NCI-H446 (cell line): Measurements from ENCODE around the gene EPB41L1.

ENCODE experiments used
- DNase-seq, 2 experiments: peaks; one replicate each; lab custom pipeline; 2025; lab: John Stamatoyannopoulos, UW

EPB41L1 gene

DNA sequence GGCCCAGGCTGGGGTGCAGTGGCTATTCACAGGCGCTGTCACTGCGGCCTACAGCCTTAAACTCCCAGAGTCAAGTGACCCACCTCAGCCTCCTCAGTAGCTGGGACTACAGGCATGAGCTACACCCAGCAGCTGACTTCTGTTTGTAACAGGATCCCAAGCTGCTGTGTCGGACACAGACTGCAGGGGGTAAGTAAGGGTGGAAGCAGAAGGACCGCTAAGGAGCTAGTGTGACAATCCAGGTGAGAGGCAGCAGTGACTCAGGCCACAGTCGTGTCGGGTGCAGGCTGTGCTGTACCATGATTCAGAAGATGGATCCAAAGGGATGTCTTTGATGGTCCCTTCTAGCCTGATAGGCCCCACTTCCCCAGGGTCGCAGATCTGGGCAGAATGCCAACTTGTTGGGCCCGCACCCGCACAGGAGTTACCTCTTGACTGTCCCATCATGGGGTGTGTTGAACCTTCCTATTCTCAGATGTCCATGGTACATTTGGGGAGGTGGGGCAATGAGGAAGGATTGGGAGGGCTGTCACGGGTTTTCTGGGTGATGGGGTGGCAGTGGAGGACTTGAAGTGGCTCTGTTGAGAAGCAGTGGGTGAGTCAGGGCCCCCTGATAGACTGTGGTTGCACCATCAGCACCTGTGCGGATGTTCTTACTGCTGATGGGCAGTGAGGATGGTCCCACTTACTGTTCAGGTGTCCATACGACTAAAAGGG is 107.0 kb downstream of the EPB41L1 start:
- DNase-seq = no peak

DNA sequence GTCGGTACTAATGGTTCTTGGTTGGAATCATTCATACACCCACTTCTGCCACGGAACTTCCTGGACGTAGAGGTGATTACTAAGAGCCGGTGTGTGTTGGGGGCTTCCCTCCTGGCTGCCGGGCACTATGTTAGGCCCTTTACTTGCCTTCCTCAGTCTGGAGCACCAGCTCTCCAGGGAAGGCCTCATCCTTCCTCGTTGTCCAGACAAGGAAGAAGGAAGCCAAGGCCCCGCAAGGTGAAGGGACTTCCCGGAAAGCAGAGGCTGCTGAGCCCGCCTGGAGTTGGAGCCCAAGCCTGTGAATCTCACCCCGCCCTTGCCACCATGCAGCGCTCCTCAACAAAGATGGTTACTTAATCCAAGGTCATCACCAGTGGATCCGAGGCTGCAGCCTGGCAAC is 107.9 kb downstream of the EPB41L1 start:
- DNase-seq = no peak

DNA sequence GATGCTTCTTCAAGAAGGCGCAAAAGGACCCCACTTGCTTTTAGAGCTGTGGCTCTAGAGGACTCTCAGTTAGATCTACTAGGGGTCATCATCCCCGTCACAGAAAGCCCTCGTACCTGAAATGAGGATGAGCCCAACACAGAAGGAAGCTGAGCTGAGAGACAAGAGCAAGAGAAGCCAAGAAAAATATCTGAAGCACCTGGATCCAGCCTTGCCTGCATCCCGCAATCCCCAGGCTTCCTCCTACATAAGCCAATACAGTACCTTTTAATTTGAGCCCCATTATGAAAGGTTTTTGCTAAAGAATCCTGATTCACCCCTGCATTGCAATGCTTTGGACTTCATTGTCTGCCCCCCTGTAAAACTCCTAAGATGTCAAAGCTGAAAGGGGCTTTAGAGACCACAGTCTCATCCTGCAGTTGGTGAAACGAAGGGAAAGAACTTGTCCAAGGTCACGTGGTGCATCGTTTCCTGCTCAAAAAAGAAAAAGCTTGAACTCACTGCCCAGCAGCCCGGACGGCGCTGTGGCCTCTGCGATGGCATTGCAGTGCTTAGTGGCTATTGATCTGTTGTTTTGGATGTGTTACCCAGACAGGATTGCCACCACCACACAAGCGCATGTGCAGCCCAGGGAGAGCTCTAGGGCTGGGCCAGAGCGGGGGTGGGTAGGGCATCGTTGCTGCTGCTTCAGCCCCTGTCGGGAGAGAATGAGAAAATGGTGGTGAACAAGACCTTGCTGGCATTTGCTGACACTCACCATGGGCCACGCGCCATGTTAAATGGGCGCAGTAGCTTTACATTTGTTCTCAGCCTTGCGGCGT is 110.1 kb downstream of the EPB41L1 start:
- no peak for DNase-seq

DNA sequence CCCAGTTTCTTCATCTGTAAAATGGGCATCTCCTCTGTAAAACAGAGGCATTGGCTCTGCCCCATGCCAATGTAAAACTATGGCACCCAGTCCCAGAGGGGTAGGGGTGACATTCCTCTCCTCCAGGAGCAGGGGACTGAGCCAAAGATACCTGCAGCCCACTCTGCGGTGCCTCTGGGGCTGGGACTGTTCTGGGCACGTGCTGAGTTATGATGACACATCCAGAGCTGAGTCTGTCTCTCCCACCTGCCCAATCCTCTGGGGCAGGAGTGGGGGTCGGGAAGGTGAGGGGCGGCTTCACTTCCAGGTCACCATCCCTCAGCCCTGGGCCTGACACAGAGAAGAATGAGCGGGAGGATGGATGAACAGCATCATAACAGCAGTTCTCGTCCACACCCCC is 111.6 kb downstream of the EPB41L1 start:
- no peak for DNase-seq

DNA sequence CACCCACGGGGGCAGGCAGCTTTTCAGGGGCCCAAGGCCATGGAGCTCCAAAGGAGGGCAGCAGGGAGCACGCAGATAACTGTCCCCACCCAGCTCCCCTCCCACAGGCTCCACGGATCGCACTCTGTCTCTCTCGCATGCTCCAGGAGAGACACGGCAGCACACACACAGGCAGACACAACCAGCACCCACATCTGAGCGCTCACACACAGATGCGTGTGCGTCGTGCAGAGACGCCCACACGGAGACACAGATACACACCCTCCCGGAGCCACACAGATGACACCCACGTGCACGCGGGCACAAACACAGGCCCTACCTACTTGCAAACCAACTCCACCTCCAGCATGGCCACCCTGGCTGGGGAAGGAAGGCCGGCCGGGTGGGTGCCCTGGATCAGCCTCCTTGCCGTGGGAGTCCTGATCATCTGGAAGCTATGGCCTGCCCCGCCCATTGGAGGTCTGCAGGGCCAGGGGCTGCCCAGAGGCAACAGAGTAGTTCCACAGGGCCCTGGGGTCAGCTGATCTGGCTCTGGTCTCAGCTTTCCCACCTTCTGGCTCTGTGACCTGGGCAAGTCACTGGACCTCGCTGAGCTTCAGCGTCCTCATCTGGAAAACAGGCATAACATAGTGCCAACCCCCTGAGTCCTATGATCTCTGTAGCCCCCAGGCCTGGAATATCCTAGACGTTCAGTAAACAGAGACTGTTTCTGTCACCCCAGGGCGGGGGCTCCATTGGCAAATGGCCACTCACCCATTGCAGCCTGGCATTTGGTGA is 113.3 kb downstream of the EPB41L1 start:
- DNase-seq = no peak

DNA sequence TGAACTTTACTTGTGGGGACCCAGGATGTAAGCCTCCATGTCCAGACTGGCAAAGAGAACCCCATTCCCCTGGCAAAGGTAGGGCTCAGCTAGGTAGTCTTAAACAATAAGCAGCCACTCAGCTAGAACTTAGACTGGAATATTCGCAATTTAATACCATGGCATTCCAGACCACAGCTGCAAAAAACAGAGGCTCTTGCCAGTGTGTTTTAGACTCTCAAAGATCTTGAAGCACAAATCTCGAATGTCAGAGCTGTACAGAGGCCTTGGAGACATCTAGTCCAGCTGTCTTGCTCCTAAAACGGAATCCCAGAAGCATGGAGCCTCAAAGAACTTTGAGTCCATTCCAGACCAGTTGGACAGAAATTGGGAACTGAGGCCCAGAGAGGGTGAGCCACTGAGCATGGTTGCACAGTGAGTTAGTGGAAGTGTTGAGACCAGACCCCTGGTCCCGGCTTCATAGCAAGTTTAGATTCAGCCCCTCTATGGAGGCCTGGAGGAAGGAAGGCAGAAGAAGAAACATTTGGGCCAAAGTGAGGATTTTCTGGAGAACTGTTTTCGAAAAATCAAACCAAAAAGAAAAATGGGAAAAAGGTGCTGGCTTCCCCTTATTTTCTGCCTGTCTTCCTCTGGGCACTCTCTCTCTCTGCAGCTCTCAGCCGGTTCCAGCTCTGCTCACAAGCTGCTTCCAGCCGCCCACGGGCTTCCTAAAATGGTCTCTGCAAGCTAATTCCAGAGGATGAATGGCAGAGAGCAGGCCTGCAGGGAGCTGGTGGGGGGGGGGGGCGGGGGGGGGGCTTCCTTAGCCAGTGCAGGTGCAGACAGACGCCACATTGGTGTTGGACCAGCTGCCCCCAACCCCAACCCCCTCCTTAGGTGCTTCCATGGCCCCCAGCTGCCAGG is 114.2 kb downstream of the EPB41L1 start:
- DNase-seq = no peak

DNA sequence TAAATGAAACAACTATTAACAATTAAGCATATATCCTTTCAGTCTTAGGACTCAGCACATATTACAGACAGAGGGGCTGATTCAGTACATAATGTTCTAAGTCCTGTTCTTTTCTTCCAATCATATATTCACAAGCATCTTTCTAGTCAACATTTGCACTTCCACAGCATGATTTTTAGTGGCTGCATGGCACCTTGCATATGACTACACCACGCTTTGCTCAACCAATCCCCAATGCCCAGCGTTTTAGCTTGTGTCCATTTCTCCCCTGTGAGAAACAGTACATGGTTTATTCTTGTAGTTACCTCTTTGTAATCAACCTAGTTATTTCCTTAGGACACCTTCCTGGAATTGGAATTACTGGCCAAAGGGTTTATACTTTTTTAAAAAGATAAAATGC is 115.0 kb downstream of the EPB41L1 start:
- DNase-seq = no peak

DNA sequence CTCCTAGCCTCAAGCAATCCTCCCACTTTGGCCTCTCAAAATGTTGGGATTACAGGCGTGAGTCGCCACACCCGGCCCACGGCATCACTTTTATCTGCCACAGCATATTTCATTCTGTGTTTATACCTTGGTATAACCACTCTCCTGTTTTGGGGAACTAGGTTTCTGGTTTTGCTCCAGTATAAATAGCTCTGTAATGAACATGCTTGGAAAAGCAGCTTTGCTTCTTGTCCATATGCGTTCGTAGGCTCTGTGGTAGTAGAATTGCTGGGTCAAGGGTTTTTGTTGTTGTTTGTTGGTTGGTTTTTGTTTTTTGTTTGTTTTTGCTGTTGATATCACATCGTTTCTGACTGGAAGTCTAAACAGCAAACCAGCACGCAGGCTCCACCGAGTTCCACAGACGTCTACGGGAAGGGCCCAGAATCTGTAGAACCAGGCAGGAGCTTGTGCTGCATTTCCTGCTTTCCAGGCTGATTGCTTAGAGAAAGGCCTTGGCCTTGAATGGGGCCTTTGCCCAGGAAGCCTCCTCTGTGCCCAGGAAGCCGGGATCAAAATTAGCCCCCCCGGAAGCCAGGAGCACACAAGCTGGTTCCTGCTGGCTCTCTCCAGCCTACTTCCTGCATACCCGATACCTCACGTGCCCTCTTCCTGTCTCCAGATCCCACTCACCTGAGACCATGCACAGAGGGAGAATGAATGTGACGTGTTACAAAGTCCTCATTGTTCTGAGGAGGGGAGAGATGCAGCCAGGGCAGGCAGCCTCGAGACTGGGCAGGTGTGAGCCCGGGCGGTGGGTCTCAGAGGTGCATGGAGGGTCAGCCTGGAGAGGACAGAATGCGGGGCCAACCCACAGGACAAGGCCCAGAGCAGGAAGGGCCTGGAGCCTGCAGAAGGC is 116.5 kb downstream of the EPB41L1 start:
- no peak for DNase-seq

DNA sequence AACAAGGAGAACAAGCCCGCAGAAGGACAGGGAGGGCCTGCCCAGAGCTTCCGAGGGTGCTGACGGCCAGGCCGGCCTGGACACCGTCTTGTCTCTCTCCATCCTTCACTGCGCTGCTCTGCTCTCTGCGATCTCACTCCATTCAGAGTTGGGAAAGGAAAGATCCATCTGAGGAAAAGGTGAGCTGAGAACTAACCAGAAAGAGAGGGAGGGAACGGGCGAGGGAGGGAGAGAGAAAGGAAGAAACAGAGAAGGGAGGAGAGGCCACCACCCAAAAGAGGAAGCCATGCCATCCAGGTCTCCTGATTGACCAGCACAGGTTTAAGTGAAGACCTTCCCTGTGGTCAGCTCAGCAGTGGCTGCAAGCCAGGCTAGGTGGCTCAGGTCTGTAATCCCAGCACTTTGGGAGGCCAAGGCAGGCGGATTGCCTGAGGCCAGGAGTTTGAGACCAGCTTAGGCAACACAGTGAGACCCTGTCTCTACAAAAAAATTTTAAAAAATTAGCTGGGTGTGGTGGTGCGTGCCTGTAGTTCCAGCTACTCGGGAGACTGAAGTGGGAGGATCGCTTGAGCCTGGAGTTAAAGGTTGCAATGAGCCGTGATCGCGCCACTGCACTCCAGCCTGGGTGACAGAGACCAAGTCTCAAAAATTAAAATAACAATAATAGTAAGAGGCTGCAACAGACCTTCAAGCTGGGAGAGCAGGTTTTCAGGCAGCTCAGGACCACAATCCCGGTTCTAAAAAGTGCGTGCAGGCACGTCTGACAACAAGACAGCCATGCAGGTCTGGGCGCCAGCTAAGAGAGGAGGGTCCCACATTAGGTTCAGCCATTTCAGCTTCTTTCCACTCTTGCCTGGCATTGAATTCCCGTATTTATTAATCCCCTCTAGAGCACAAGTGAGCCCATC is 117.4 kb downstream of the EPB41L1 start:
- no peak for DNase-seq

DNA sequence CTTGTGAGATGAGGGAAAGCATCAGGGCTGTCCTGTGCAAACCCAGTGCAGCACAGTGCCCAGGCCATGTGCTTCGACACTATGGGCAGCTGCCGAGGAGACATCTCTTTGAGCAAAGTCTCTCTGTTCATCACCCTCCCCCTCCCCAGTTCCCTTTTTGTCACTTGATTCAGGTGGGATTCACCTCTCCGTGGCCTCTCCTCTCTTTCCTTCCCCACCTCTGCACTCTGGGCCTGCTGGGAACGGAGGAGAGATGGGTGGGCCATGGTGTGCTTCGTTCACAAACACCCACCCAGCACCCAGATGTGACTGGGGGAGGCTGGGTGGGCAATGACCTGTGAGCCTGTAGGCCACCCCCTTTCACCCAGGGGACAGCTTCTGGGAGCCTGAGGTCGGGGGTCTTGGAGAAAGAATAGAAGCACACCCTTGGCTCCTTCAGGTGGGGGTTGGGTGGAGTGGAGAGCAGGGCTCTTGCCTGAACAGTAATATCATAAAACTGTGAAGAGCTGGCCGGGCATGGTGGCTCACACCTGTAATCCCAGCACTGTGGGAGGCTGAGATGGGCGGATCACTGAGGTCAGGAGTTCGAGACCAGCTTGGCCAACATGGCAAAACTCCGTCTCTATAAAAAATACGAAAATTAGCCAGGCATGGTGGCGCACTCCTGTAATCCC is 118.1 kb downstream of the EPB41L1 start:
- DNase-seq = no peak

DNA sequence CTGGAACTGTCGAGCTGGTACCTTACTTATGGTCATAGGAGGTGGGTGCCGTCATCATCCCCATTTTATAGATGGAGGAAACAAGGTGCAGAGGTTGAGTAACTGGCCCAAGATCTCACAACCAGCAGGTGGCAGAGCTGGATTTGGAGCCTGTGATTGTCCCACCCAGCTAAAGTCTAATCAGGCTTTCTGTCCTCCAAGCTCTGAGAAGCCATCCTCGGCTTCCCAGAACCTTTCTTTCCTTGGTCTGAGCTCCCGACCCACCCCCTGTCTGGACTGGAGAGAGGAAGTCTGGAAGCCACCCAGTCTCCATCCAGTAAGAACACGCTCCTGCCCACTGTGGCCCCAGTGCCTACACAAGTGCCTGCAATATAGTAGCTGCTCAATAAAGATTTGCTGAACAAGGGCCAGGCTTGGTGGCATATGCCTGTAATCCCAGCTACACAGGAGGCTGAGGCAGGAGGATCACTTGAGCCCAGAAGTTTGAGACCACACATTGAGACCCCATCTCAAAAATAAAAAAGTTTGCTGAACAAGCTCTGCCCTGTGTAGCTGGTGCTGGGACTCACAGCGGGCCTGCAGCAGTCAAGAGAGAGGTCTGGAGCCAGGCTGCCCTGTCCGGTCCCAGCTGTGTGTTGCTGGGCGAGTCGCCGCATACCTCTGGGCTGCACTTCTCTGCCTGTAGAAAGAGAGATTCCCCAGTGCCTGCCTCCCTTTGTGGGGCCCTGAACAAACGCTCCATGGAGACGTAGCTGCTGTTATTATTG is 119.1 kb downstream of the EPB41L1 start:
- no peak for DNase-seq

DNA sequence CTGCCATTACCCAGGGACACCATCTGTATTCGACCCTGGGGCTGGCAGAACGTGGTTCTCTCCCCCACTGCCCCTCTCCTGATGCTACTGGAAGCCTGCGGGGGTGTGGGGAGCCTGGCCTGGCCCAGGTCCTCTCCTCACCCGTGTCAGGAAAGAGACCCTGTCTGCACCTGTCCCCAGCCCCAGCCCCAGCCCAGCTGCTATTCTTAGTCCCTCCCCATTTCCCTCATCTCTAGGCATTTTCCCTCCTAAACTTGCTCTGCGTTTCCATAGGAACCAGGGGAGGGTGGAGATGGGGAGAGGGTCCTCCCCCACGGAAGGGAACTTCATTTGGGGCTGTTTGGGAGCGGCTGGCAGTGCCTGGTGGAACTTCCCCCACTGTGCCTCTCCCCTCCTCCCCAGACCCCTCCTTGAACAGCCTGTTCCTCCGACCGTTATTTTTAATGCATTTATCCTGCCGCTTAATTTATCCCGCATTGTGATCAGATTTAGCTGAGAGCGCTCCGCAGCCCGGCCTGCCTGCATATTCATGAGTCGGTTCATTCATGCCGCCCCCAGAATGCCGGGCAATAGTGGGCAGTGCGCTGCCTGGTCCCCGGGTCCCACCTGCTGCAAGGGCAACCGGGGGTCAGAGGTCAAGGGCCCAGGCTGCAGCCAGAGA is 119.8 kb downstream of the EPB41L1 start:
- no peak for DNase-seq

DNA sequence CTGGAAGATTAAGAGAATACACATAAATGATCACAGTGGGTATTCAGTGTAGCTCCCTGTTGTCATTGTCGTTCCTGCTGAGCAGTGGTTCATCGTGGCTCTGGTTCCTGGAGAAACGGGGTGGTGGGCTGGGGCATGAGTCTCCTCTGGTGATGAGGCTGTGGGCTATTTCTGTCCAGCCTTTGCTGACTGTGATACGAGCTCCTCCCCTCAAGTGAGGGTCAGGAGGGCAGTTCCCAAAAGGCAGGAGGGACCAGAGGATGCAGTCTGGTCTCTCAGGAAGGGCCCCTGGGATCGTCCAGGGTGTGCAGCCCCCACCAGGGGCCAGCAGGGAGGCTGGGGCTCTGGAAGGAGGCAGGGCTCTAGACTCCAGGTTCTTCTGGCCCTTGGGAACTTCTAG is 120.5 kb downstream of the EPB41L1 start:
- DNase-seq = no peak

DNA sequence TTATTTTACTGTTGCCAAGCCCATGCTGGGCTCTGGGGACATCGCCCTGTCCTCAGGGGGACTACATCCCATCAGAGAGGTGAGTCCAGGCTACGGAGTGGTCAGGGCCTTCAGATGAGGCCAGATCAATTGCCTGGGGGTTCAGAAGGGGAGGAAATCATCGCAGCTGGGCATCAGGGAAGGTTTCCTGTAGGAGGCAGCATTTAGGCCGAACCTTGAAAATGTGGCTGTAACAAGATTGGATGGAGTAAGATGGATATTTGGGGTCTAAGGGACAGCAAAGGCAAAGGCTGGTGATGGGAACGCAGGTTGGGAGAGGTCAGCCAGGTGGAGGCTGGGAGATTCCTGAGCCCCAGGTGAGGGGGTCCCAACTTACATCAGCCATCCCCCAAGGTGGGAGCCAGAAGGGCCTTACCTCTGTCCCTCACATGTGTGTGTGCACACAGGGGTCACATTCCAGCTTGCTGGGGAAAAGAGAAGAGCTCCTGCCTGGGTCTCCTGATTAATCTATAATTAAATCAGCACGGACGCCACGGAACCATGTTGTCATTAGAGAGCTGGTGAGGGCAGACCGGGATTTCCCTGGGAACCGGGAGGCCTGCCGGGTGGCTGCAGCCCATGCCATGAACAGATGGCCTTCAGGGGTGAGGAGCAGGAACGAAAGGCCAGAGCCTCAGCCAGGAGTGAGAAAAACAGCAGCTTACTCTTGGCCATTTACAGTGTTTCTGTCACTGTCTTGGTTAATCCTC is 121.1 kb downstream of the EPB41L1 start:
- no peak for DNase-seq

DNA sequence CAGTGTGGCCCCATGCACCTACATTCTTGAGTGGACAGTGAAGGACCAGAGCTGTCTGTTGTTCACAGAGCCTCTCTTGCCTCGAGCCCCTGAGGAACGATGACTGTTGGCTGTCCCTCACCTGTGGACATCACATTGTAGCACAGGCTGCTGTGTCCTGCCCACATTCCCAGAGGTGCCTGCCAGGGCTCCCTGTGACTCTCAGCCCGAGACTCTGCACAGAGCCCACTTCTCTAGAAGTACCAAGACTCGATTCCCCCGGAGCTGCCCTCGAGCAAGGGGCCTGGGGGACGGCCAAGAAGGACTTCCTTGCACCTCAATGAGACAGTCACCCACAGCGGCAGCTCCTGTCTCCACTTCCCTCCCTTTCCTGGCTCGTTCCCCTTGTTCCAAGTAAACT is 123.0 kb downstream of the EPB41L1 start:
- no peak for DNase-seq

DNA sequence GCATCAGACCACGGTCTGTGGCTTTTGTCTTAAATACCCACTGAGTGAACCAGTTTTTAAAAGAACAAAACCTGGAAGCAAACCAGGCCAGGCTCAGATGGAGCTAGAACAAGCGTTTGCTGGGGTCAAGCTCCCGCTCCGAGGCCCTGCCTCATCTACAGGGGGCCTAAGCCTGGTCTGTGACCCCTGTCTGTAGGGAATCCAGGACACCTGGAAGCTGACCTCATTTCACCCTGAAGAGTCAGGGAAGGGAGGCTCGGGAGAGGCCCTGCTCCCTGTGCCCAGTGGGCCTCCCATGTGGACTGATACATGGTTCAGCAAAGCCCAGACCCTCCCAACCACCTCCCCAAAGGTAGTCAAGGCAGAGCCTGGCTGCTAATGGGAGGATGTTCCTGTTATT is 124.8 kb downstream of the EPB41L1 start:
- DNase-seq = no peak

DNA sequence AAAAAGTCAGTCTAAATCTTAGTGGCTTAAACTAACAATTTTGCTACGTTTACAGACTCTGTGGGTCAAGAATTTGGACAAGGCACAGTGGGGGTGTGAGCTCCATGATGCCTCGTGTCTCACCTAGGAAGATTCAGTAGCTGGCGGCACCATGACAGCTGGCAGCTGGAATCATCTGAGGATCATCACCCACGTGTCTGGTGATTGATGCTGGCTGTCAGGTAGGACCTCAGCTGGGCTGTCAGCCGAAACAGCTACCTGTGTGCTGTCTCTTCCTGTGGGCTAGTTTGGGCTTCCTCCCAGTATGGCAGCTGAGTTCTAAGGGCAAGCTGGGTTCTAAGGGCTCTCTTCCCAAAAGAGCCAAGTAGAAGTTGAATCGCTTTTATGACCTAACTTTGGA is 125.2 kb downstream of the EPB41L1 start:
- DNase-seq = no peak
